ENCODE measurements around the gene LIME1.

LIME1 gene, protein sequence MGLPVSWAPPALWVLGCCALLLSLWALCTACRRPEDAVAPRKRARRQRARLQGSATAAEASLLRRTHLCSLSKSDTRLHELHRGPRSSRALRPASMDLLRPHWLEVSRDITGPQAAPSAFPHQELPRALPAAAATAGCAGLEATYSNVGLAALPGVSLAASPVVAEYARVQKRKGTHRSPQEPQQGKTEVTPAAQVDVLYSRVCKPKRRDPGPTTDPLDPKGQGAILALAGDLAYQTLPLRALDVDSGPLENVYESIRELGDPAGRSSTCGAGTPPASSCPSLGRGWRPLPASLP

DNA sequence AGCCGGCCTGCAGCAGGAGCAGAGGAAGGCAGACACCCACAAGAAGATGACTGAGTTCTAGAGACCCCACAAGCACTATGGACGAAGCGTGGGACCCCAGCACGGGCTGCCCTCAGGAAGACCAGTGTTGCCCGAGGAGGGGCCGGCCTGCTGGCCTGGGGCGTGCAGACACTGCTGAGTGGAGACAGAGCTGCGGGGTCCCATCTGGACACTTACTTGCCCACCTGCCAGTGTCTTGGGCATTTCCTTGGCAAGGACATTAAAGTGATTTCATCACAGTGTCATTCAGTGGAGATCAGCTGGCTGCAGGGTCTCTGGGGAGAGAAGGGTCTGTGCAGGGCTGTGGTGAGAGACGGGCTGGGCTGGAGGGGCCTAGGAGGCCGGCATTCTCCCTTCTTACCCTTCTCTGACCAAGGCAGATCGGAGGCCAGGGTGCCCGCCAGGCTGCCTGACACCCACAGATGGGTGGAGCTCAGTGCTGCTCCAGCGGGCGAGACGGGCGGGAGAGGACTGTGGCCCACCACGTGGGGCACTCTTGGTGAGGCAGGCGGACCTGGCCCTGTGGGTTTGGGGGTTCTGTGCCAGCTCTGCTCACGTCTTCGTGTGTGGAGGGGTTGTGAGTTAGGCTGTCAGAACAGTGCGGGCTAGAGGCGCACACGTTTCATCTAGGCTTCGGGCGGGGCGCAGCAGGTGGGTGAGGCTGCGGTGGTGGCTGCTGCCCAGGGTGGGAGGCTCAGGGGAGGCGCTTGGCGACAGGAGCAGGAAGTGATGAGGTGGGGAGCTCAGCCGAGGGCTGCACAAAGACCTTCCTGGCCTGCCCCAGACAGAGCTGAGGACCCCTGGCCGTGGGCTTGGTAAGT lies at the start of gene LIME1:
TSS of gene LIME1 (plus strand) at position 806 of the 860 bp plus-strand sequence. CDS start 886 bp downstream, outside the sequence.
- no peak for DNase-seq (ENCODE audit: low read depth in 2 of 2)

DNA sequence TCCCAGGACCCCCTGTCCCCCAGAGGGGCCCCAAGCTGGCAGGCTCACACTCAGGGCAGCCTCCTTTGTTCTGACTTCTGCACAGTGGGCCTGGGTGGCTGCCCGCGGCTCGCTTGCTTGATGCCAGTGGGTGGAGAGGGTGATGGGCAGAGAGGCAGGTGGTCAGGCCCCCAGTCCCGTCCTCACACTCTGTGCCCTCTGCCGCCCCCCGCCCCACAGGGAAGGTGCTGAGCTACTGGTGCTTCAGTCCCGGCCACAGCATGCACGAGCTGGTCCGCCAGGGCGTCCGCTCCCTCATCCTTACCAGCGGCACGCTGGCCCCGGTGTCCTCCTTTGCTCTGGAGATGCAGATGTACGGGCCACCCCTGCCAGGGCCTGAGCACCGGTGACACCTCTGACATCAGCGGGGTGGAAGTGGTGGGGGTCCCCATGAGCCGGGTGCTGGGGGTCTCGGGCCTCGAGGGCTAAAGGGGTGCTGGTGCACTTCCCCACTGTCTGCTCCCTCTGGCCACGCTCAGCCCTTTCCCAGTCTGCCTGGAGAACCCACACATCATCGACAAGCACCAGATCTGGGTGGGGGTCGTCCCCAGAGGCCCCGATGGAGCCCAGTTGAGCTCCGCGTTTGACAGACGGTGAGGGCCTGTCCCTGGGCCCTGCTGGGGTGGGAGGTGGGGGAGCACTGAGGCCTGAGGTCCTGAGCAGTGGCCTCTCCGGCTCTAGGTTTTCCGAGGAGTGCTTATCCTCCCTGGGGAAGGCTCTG lies 48.9 kb upstream of the LIME1 start:
- DNase-seq (ENCODE audit: low read depth in 2 of 2), result no peak

DNA sequence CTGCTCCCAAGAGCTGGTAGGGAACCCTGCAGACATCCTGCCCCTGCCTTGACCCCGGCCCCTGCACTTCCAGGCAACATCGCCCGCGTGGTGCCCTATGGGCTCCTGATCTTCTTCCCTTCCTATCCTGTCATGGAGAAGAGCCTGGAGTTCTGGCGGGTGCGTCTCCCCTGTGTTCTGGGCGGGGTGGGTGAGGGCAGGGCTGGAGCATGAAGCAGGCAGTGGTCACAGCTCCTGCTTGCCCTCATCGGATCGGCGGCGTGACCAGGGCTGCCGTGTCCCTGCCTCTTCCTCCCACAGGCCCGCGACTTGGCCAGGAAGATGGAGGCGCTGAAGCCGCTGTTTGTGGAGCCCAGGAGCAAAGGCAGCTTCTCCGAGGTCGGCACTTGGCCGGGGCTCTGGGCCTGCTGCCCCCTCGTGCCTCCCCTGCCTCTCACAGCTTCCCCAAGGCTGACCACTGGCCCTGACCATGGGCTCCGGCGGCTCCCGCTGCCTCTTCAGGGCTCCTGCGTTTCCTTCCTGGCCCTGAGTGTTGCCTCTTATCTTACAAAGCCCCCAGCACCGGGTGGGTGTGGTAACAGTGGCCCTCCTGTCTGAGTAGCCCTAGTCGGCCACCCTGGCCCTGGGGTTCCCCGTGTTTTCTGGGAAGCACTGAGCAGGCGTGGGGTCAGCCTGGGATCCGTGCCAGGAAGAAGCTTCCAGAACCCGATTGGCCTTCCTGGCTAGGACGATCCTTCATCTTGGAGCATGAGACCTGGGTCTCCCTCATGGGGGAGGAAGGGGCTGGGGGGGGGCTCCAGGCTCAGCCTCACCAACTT lies 48.0 kb upstream of the LIME1 start:
- DNase-seq (ENCODE audit: low read depth in 2 of 2), result no peak

DNA sequence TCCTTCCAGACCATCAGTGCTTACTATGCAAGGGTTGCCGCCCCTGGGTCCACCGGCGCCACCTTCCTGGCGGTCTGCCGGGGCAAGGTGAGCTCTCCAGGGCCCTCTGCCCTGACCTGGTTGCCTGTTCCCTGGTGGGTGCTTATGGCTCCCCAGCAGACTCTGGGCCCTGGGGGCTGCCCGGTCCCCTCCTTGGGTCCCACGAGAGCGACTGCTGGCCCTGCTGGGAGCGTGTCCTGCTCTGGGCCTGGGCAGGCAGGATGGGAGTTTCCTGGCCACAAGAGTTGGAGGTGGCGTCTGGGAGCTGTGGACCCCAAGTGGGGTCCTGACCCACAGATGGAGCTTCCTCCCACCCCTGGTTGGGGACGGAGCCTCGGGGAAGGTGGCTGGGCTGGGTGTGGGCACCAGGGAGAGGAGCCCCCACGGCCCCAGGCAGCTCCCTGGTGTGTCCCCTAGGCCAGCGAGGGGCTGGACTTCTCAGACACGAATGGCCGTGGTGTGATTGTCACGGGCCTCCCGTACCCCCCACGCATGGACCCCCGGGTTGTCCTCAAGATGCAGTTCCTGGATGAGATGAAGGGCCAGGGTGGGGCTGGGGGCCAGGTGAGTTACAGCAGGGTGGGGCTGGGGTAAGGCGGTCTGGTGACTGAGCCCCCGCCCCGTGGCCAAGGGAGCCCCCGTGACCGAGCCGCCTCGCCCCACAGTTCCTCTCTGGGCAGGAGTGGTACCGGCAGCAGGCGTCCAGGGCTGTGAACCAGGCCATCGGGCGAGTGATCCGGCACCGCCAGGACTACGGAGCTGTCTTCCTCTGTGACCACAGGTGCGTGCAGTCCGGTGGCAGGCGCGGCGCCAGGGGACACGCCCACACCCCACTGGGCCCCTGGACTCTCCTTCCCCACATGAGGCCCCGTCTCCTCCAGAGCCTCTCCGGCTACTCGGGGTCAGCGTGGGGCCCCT lies 47.1 kb upstream of the LIME1 start:
- DNase-seq (ENCODE audit: low read depth in 2 of 2), result no peak

DNA sequence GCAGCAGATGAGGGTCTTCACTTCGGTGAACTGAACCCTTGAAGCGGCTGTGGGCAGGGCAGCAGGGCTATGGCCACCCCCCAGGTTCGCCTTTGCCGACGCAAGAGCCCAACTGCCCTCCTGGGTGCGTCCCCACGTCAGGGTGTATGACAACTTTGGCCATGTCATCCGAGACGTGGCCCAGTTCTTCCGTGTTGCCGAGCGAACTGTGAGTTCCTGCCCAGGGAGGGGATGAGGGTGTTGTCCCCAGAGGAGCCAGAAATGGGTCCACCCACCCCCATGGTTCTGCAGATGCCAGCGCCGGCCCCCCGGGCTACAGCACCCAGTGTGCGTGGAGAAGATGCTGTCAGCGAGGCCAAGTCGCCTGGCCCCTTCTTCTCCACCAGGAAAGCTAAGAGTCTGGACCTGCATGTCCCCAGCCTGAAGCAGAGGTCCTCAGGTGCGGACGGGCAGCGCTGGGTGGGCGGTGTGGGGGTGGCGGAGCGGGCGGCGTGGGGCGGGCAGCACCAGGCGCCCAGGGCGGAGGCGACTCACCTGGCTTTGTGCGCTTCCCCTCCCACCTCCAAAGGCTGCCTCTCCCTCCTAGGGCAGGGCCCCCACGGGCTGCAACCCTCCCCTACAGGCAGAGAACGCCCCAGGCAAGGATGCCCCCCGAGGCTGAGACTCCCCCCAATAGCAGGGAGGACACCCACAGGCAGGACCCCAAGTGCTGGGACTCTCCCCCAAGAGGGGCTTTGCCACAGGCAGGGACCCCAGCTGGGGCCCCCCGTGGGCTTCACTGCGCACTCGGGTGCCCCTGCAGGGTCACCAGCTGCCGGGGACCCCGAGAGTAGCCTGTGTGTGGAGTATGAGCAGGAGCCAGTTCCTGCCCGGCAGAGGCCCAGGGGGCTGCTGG lies 46.2 kb upstream of the LIME1 start:
- no peak for DNase-seq (ENCODE audit: low read depth in 2 of 2)

DNA sequence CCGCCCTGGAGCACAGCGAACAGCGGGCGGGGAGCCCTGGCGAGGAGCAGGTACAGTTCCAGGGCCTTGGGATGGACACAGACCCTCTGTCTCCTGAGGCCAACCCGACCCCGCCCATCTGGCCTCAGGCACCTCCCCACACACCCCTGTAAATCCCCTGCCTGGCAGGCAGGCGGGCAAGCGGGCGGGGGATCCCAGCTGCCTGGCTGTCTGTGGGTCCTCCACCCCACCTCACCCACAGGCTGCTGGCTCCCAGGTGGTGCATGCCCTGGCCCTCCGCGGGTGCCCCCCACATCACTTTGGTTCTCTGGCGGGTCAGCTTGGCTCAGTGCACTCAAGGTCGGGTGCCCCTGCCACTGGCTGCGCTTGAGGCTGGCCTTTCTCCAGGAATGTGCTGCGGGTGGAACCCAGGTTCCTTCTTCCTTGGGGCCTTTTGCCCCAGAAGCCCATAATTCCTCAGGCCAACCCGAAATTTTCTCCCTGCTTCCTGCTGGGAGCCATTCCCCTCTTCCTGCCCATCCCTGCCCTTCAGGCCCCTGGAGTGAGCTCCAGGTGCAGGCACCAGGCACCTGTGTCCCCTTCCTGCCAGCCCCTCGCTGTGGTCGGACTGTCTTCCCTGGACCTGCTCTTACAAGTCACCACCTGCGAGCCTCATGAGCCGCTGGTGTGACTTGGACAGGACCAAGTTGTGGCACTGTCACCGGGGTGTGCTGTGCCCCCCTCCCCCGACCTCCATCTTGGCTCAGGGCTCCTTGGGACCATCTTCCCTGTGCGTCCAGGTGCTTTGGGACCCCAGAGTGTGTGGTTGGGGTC lies 45.4 kb upstream of the LIME1 start:
- no peak for DNase-seq (ENCODE audit: low read depth in 2 of 2)

DNA sequence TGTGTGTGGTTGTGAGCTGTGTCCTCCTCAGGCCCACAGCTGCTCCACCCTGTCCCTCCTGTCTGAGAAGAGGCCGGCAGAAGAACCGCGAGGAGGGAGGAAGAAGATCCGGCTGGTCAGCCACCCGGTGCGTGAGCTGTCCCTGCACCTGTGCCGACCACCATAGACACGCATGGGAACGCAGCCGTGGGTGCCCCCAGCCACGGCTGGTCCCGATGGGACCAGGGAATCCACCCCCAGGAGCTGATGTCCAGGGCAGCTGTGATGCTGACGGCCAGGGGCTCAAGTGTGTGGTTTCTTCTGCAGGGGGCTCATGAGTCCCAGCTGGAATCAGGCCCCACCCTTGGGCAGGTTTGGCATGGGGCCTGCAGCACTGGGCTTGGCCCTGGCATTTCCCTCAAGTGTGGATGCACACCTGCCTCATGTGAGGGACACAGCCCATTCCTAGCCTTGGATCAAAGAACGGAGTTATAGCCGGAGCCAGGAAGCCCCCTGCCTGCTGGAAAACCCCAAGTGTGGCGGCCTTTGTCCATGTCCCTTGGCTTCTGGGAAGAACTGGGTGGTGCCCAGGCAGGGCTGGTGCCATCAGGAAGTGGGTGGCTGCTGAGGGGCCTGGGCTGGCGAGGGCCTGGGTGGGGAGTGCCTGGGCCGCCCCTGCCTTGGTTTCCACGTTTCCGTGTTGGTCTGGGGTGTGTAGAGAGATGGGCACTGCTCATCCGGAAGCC lies 44.6 kb upstream of the LIME1 start:
- no peak for DNase-seq (ENCODE audit: low read depth in 2 of 2)

DNA sequence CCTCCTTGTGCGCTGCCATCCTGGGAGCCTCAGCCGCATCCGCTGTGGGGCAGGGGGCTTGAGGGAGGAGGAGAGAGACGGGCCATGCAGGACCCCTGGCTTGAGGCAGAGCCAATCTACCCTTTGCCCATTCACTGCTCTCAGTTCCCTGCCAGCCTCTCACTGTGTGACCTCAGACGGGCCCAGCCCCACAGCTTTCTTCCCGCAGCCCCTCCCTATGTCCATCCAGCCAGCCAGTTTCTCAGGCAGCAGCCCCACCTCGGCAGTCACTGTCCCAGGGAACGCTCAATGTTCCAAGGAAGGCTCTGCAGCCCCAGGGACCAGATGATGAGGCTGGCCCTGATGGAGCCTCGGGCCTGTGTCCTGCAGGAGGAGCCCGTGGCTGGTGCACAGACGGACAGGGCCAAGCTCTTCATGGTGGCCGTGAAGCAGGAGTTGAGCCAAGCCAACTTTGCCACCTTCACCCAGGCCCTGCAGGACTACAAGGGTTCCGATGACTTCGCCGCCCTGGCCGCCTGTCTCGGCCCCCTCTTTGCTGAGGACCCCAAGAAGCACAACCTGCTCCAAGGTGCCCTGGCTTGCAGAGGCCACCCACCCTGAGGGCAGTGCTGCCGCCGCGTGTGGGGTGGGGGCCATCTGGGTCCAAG lies 43.9 kb upstream of the LIME1 start:
- DNase-seq (ENCODE audit: low read depth in 2 of 2), result no peak

DNA sequence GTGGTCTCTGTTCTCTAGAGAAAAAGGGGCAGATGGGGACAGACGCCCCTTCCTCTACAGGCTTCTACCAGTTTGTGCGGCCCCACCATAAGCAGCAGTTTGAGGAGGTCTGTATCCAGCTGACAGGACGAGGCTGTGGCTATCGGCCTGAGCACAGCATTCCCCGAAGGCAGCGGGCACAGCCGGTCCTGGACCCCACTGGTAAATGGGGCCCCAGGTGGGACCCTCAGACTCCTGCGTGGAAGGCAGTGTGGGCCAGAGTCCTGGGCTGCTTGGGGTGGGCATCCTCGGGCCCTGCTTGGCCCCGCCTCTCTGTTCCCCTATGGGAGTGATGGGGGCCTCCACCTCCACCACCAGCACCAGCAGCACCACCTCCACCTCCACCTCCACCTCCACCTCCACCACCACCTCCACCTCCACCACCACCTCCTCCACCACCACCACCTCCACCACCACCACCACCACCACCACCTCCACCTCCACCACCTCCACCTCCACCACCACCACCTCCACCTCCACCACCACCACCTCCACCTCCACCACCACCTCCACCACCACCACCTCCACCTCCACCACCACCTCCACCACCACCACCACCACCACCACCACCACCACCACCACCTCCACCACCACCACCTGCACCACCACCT lies 43.3 kb upstream of the LIME1 start:
- no peak for DNase-seq (ENCODE audit: low read depth in 2 of 2)

DNA sequence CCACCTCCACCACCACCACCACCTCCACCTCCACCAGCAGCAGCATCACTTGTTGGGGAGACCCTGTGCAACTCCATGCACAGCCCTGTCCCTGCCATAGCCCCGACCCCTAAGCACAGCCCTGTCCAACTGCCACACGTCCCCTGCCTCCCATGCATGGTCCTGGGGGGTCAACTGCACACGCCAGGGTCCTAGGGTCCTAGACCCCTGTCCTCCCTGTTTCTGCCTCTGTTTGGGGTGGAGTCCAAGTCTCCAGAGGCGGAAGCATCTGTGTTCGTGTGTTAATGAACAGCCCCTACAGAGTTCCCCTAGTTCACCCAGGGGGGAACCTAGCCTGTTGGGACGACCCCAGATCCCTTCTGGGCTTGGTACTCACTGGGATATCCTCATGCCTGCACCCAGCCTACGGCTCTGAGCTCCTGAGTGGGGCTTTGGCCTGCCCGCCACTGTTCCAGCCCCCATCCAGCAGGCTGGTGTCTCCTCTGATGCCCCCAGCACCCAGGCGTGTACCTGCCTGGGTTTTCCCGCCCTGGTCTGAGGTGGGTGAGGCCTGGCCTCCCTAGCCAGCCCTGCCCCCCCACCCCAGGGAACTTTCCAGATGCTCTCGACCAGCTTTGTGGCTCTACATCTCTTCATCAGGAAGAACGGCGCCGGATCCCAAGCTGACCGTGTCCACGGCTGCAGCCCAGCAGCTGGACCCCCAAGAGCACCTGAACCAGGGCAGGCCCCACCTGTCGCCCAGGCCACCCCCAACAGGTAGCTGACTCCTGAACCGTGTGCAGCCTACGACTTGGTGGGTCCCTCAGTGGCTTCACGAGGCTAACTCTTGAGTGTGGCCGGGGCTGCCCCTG lies 42.5 kb upstream of the LIME1 start:
- DNase-seq (ENCODE audit: low read depth in 2 of 2), result no peak

DNA sequence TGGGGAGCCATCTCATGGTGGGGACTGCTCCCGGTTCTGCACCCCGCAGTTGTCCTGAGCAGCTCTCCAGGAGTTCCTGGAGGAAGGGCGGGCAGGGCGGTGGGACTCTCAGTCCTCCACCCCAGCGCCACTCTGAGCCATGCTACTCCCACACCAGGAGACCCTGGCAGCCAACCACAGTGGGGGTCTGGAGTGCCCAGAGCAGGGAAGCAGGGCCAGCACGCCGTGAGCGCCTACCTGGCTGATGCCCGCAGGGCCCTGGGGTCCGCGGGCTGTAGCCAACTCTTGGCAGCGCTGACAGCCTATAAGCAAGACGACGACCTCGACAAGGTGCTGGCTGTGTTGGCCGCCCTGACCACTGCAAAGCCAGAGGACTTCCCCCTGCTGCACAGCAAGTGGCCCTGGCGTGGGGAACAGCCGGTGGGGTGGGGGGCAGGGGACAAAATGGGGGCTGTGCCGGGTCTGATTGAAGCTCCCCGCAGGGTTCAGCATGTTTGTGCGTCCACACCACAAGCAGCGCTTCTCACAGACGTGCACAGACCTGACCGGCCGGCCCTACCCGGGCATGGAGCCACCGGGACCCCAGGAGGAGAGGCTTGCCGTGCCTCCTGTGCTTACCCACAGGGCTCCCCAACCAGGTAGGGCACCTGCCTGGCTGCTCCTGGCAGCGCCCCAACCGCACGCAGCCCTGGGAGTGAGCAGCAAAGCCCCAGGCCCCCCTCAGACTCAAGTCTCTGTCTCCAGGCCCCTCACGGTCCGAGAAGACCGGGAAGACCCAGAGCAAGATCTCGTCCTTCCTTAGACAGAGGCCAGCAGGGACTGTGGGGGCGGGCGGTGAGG lies 41.7 kb upstream of the LIME1 start:
- no peak for DNase-seq (ENCODE audit: low read depth in 2 of 2)

DNA sequence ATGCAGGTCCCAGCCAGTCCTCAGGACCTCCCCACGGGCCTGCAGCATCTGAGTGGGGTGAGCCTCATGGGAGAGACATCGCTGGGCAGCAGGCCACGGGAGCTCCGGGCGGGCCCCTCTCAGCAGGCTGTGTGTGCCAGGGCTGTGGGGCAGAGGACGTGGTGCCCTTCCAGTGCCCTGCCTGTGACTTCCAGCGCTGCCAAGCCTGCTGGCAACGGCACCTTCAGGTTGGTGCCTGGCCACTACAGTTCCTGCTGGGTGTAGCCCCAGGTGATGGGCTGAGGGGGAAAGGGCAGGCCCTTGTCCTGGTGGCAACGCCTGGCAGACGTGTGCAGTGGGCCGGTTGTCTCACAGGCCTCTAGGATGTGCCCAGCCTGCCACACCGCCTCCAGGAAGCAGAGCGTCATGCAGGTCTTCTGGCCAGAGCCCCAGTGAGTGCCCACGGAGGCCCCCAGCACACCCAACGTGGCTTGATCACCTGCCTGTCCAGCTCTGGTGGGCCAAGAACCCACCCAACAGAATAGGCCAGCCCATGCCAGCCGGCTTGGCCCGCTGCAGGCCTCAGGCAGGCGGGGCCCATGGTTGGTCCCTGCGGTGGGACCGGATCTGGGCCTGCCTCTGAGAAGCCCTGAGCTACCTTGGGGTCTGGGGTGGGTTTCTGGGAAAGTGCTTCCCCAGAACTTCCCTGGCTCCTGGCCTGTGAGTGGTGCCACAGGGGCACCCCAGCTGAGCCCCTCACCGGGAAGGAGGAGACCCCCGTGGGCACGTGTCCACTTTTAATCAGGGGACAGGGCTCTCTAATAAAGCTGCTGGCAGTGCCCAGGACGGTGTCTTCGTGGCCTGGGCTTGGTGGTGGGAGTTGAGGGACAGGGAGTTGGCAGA lies 40.8 kb upstream of the LIME1 start:
- DNase-seq (ENCODE audit: low read depth in 2 of 2), result no peak

DNA sequence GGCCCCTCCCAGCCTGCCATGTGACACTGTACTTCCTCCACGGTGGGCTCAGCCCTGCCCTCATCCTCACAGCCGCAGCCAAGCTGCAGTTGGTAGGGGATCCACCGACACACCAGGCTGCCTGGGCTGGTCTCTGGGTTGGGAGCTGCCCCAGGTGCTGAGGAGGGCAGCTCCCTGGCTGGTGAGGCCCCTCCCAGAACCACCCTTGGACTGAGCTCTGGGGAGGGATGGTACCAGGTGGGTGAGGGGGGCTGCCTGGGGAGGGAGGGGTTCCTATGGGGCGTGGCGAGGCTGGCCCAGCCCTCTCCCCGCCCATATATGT lies 40.2 kb upstream of the LIME1 start:
- no peak for DNase-seq (ENCODE audit: low read depth in 2 of 2)

Data from activated CD4-positive, alpha-beta T cell treated with anti-CD3 and anti-CD28 coated beads for 24 hours (primary cell).